VCaP (cell line): Measurements from ENCODE around the gene ITGB1.
"Not testable (repeated sequence)": the region's sequence is repeated elsewhere in the genome, so short reads cannot be mapped to it uniquely, and the experiment has no call there.

Experiments
- H3K27ac ChIP-seq: fragments of 450-650 bp; 2 replicates; pipeline ENCODE4 v1.5.1; 2017
- CTCF ChIP-seq: fragments of 450-650 bp; conservative IDR thresholded peaks from 2 replicates; pipeline ENCODE4 v1.5.1; 2017; ENCODE audit warnings: mild to moderate bottlenecking, moderate library complexity

The ITGB1 gene

GRCh38 chr10:32922170-32922569 lies 35.9 kb downstream of the ITGB1 start:
- H3K27ac ChIP-seq: no peak overlapping the region
- TF ChIP-seq CTCF: no peak

GRCh38 chr10:32917817-32918216 lies 40.2 kb downstream of the ITGB1 start:
- not testable (repeated sequence) for H3K27ac ChIP-seq

- H3K27ac ChIP-seq: no peak overlapping the region
- no peak for TF ChIP-seq CTCF
These were observed 46.6 kb downstream of the ITGB1 start for GRCh38 chr10:32911285-32912016.

GRCh38 chr10:32909970-32910369 lies 48.1 kb downstream of the ITGB1 start:
- not testable (repeated sequence) for H3K27ac ChIP-seq

- H3K27ac ChIP-seq: no peak overlapping the region
- TF ChIP-seq CTCF: no peak
These were observed 48.6 kb downstream of the ITGB1 start for GRCh38 chr10:32909456-32909855.

GRCh38 chr10:32906595-32906994 lies 51.4 kb downstream of the ITGB1 start:
- no peak overlapping the region for H3K27ac ChIP-seq
- no peak for TF ChIP-seq CTCF

- H3K27ac ChIP-seq: no peak overlapping the region
- no peak for TF ChIP-seq CTCF
These were observed 52.6 kb downstream of the ITGB1 start for GRCh38 chr10:32905466-32905865.

- TF ChIP-seq CTCF: no peak
- no peak overlapping the region for H3K27ac ChIP-seq
These were observed 56.2 kb downstream of the ITGB1 start for GRCh38 chr10:32901815-32902214.

GRCh38 chr10:32895200-32895968 lies 62.6 kb downstream of the ITGB1 start:
- not testable (repeated sequence) for H3K27ac ChIP-seq
